Right renal cortex interstitium (tissue), 3 donors: ENCODE data around the gene ATF6B. TPM values are rescaled to one million over a fixed set of nuclear protein-coding genes. Genes with fewer than 3 reads are reported as not detected.
"Not testable (repeated sequence)": the region's sequence is repeated elsewhere in the genome, so short reads cannot be mapped to it uniquely, and the experiment has no call there.

ENCODE experiments used
- DNase-seq, 3 donors: peaks; one replicate each; pipeline ENCODE4 v3.0.0-alpha.2; 2013; ENCODE audit warnings: low read depth in 3 of 3, low spot score in 2 of 3
- polyA plus RNA-seq, 3 donors: library from polyadenylated mRNA; unstranded; fragments of 120-200 nt; gene quantifications; one replicate each; pipeline ENCODE4 v1.2.1, GENCODE V29; 2013; ENCODE audit not compliant: insufficient read length in 3 of 3

ATF6B gene
- polyA plus RNA-seq, 3 donors = 83.2 to 94.0 (median 84.1) TPM

DNA sequence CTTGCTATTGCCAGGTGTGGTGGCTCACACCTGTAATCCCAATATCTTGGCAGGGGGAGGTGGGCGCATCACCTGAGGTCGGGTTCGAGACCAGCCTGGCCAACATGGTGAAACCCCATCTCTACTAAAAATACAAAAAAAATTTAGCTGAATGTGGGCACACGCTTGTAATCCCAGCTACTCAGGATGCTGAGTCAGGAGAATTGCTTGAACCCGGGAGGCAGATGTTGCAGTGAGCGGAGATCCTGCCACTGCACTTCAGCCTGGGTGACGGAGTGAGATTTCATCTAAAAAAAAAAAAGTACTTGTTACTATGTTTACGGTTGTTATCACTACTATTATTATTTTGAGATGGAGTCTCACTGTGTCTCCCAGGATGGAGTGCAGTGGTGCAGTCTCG is 28.8 kb upstream of the ATF6B start:
- DNase-seq = no peak

DNA sequence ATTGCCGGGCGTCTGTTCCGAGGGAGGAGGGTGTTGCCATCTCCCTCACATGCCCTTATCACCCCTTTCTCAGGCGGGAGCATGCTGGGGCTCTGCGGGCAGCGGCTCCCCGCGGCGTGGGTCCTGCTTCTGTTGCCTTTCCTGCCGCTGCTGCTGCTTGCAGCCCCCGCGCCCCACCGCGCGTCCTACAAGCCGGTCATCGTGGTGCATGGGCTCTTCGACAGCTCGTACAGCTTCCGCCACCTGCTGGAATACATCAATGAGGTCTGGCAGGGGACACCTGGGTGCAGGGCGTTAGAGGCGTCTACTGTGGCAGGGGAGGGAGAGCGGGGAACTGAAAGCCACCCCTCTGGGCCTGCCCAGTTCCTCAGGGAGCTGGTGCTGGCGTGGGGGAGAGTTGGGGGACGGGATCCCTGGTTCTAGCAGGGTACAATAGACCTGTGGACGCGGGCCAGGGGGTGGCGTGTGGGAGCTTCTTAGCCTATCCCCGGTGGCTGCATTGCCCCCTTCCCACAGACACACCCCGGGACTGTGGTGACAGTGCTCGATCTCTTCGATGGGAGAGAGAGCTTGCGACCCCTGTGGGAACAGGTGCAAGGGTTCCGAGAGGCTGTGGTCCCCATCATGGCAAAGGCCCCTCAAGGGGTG is 26.6 kb upstream of the ATF6B start:
- no peak for DNase-seq

DNA sequence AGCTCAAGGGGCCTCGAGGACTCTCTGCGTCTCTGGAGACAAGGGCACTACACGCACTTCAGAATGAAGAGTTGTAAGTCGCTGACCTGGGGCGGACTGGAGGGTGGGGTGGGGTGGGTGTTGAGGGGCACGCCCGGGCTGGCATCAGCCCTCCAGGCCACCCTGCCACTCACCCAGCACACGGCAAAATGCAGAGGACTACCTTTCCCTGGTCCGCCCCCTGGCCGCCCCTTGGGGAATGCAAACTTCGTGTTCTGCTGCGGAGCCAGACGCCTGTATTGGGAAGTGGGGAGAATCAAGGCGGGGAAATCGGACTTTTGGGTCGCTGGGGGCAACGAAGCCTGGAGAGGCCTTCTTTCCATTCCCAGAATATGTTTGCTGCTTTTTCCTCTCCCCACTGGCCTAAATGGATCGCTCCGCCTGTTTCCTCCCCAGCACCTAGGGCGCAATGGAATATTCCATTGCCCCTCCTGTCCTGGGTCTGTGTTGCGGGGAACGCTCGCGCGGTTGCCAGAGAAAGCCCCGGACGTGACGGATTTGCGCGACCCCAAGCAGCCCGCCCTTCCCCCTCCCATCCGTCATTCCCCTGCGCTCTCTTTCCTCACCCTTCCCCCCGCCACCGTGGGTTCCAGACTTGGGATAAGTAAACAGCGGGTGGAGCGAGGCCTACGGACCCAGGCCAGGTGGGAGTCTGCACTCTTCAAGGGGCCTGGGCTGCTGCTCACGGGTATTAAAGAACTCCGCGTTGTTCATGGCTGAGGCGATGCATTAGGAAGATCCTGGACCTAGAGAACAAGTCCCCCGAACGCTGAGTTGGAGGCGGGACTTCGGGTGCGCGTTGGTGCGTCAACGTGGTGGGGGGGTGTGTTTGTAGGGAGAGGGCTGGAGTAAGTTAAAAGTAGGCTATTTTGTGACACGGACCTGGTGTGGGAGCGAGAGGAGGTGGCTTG is 25.8 kb upstream of the ATF6B start, which contains the start of gene PPT2:
PPT2 (plus strand) TSS at position 578 of the 950 bp plus-strand sequence. CDS start 454 bp downstream, outside the sequence.
- DNase-seq = peak; percentile 88 to 91 (median 89)

DNA sequence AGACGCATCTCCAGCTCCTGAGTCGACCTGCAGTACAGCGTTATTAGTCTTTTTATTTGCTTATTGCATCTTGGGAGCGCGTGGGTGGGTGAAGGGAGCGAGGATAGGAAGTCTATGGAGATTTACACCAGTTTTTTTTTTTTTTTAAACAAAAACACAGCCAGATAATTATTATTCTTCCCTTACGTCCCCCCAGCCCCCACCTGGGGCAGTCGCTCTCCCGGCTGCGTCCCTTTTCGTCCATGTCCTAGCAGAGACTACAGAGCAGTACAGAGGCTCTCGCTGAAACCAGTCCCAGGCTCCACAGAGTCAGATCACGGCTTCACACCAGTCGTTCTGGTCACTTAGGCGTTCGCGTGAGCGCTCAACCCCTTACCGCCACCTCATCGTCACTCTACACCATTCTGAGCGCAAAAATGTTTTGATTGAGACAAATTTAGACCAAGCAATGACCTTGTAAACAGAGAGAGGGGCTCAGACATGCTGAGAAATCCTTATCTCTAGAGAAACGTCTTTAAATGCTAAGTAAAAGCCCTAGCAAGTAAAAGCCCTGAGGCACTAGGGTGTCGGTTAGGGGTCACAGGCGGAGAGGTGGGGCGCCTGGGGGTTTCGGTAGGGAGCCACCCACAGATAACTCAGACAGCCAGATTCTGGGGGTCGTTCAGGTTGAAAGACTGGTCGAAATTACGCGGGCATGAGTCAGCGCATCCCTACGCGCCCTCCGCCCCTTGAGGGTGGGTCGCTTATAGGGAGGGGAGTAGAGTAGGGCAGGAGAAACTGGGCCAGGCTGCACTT is 24.9 kb upstream of the ATF6B start:
- DNase-seq = no peak

DNA sequence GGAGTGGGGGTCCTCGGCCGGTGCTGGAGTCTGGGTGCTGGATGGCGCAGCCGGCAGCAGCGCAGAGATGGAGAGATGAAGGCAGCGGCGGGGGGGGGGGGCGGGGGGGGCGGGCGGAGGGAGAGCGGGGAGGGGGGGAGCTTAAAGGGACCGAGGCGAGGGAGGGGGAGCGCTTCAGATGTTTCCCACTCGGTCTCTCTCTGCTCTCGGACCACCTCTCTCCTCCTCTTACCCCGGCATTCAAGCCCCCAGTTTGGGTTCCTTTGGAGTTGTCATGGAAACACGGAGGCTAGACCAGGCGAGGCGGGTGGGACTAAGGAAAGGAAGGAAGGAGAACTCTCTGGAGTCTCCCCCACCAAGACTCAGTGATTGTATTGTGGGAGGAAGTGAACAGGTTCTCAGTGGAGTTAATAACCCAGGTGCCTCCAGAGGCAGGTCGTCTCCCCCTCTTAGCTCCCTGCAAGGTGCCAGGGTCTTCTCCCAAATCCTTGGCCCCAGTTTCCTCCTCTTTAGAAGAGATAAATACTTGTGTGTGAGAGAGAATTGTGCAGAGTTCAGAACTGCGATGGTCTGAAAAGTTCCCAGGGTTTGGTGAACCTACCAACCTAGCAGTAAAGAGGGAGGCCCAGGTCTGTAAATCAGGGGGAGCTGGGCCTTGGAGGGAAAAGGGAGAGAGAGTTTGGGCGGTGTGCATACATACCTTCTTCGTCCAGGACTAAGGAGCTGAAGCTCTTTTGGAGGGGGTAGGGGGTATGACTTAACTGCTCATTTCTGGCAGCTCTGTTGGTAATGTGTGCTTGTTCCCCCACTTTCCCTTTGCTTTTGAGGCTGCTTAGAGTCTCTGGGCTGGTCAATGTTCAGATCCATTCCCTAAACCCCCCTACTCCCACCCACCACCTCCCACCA is 24.1 kb upstream of the ATF6B start, which contains the start of gene PRRT1:
PRRT1 (minus strand) TSS at position 77 of the 906 bp plus-strand sequence. CDS start 112 bp downstream, outside the sequence.
- no peak for DNase-seq

DNA sequence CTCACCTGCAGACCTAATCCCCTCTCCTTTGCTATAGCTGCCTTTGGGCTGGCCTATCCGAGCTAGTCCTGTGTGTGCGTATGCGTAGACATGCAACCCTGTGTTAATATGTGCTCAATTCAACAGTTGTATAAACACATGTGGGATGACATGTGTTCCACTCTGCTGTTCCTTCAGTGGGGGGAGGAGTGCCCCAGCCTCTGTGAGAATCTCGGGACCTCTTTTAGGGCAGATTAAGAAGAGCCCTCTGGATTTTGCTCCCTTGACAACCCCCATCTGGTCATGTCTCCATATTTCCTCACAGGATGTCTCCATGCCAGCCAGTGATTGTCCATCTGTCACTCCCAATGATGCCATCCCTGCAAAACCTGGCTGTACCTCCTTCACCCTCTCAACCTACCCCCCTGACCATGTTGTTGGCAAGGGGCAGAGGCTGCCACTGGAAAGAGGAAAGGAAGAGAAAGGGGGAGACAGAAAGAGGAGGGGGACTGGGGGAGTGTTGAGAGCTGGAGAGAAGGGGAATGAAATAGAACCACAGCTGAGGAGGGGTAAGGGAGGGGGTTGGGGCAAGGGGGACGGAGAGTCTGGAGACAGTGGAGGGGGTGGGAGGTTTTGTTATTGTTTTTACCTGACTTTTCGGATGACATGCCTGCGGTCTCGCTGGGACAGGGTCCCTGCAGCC is 23.3 kb upstream of the ATF6B start:
- no peak for DNase-seq

DNA sequence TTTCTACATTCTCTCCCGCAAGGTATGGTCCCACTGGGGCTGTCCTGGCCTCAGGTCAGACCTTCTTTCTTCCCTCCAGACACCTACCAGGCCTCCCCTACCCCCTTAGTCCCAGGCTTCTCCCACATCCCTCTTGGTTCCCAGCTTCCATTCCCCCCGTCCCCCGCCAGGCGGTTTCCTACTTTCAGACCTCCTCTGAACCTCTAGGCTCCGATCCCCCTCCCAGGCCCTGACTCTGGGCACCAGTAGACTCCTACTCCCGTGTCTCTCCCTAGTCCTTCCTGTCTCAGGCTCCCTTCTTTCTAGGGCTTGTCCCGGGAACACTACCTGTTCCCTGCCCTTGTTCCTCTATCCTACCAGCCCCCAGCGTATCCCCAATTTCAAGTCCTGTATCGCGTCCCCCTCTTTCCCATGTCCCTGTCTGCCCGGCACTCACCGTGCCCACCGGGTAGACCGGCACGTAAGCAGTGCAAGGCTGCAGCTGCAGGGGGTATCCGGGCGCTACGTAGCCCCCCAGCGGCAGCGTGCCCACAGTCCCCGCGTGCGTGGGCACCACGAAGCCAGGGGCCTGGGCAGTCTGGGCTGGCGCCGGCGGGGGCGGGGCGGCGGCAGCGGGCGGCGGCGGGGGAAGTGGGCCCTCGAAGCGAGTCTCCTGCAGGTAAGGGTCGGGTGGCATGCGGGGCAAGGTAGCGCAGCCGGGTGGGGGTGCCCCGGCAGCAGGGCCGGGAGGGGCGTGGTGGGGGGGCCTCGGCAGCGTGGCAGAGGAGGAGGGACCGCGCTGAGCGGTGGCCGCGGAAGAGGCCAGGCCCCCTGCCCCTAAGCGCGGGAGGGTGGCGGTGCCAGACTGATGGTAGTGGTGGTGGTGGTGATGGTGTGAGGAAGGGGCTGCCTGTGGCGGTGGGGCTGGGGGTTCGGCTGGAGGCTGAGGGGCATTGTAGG is 22.2 kb upstream of the ATF6B start:
- no peak for DNase-seq

DNA sequence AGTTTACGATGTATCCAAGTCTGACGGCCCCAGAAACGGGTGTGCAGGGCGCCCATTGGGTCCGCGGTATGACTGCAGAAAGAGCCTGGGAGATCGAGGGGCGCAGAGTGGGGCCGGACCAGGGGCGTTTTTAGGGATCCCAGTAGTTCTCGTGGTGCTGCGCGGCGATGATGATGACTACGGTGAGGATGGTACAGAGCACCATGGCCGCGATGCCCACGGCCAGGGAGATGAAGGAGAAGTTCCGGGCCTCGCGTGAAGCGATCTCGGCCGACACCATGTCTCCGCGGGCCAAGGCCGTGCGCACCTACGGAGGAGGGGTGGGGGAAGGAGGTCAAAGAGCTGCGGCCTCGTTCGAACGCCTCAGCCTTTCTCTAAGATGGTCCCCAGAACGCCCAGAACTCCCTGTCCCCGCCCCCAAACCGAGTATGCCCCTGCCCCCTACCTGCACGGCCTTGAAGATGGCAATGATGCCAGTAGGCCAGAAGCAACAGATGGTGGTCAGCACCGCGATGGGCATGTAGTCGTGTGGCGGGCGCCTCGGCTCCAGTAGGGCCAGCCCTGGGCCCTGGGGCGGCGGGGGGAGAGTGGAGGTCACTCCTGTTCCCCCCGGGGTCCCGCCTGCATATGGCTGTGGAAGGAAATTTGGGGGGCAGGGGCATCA is 21.2 kb upstream of the ATF6B start:
- no peak for DNase-seq

DNA sequence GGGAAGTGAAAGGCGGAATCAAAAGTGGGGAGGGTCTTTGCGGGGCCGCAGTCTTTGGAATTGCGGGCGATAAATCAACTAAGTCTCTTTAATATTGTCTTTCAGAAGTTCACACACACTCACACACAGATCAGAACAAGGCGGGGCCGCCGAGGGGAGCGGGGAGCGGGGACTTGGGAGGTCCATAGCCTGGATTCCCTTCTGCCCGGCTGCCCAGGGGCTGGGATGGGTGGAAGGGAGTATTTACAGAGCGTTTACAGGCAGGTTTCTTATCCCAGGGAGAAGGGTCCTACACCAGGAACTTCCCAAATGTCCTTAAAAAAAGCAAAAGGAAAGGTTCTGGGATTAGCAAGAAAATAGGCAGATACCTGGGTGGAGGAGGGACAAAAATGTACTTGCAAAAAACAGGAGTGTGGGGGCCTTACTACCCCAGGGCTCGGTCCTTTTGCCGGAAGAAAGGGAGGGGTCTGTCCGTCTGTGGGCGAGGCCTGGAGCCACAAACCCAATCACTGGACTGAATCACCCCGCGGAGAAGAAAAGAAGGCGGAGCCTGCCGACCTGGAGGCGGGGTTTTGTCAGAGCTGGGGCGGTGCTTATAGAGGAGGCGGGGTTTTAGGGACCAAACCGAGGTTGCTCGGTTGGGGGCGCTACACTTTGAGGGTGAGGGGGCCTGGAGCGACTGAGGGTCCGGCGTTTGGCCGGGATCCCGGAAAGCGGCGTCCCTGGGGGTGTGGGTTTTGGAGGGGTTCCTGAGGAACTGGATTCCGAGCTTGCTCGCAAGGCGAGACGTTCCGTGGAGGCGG is 20.4 kb upstream of the ATF6B start:
- peak in 1 of 3 donors; percentile 61 for DNase-seq

DNA sequence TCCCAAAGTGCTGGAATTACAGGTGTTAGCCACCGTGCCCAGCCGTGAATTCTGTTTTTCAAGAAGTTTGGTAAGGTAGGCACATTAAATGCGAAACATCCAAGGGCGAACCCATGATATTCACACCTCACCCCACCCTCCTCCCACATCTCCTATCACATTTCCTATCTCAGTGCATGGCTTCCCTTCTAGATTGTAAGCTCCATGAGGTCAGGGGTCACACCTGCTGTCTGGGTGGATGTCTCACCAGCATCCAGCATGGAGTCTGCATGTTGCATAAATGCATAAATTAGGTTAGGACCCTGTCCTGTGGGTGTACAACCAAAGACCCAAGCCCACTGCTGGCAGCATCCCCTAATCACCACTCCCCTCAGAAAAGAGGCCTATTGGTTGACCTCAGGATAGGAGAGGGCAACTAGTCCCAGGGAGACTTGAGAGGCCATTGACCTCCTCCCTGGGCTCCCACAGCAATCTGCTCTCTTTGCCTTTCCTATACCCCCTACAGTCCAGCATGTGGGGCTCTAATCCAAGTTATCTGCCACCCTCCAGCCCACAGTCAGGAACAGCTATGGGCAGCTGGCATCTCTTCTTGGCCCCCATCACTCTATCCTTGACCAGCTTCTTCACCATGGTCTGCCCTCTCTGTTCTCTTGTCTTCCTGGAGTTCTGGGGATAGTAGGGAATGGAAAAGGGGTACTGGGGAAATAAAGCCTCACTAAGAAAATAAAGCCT is 19.5 kb upstream of the ATF6B start:
- no peak for DNase-seq

DNA sequence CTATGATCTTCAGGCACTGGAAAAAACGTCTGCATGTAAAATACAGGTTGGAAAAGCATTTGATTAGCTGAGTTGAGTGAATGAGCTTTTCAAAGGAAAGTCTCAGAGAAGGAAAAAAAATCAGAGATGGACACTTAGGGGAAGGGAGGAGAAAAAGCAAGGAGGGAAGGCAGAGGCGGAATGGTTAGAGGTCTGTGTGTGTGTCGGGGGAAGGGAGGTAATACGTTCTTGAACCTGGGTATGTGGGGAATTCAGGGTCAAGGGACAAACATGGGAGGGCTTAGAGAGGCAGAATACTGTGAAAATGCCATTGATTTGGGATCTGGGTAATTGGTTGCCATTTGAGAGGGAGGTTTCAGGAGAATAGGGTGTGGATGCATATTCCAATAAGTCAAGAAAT is 18.6 kb upstream of the ATF6B start:
- DNase-seq = no peak

DNA sequence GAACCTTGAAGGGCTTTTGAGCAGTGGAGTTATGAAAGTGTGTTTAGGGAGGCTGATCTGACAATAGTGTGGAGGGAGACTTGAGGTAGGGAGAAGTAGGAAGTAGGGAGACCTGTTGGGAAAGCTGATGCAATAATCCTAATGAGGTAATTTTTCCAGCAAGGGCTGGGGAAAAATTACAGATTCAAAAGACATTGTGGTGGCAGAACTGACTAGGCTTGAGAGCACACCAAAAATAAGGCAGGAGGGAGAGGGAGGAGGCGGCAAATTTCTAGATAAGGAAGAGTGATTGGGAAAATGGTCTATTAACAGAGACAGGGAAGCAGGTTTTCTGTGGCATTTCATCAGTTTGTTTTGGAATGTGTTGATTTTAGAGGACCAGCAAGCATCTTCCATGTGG is 18.2 kb upstream of the ATF6B start:
- no peak for DNase-seq

DNA sequence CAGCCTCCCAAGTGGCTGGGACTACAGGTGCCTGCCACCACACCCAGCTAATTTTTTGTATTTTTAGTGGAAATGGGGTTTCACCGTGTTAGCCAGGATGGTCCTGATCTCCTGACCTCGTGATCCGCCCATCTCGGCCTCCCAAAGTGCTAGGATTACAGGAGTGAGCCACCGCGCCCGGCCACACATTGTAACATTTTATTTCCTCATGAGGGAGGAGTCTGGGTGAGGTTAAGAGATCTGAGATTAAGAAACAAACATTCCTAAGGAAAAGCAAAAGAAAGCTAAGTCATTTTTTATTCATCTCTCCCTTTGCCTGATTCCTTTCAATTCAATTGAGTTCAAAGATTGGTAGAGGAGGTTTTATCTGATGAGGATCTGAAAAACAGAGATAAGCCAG is 16.2 kb upstream of the ATF6B start:
- DNase-seq = not testable (repeated sequence)

DNA sequence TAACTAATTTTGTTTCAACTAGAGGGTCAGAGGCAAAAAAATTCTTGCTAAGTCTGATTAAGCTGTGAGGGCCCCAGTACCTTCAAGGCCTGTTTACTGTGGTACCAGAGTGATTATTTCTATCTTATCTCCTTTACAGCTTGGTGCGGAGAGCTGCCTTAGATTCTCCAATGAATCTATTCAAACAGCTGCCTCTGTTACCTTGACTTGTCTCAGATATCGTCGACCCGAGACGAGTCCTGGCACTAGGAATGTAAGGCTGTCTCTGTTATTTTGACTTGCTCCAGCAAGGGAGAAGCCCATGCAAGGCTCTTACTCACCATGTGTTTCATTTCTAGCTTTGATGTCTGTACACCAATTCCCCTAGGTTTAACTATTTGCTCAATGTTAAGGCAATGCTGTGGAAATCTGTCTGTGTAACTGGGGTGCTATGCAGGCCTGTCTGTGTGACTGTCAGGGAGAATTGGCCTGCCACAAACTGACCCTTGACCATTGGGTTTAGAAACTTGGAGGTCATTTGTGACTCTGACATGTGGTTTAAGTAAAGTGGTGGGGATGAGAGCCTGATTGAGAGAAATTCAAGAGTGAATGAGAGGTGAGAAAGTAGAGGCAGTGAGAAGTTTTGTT is 12.5 kb upstream of the ATF6B start:
- no peak for DNase-seq

DNA sequence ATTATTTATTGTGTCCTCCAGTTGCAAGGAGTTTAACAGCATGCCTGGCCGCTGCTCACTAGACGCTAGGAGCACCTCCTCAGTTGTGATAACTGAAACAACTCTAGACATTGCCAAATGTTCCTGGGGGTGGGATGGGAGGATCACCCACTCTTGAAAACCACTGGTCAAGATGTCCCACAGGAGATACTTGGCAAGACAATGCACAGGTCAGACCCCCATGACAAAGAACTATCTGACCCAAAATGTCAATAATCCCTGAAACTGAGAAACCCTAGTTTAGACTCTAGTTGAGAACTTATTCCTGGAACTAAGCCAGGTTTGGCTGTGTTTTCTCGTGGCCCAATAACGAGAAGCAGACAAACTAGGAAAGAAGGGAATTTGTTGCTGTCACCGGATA is 11.5 kb upstream of the ATF6B start:
- no peak for DNase-seq

DNA sequence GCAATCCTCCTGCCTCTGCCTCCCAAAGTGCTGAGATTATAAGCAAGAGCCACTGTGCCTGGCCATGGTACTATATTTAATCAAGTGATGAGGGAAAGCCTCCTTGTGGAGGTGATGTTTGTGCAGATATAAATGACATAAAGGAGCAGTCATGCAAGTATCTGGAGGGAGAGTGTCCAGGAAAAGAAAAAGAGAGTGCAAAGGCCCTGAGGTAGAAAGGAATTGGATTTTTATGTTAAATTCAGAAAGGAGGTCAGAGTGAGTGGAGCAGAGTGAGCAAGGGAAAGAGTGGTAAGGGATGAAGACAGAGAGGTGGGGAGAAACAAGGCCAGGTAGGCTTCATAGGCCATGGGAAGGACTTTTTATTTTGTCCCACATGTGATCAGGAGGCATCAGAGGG is 9.4 kb upstream of the ATF6B start:
- no peak for DNase-seq
